Measurements from ENCODE around the gene PARVG.
"Not testable (repeated sequence)": the region's sequence is repeated elsewhere in the genome, so short reads cannot be mapped to it uniquely, and the experiment has no call there.

PARVG gene

GRCh38 chr22:44217346-44217745 is 36.6 kb downstream of the PARVG start:
- DNase-seq = no peak

DNA sequence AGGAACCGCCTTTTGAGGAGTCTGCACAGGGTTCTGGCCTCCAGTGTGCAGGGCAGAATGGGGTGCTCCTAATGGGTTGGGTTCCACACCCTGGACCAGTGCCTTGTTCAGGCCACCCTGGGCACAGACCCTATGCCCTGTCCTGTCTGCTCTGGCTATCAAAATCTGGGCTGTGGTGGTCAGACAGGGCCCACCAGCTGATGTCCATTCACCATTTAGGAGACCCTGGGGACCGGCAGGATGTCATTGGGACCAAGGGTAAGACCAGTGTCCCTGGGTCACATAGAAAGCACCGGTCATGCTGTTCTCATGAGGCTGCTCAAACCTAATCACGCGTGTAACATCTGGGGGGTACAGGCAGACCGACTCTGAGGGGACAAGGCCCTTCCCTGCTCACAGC is 37.3 kb downstream of the PARVG start:
- no peak for DNase-seq

DNA sequence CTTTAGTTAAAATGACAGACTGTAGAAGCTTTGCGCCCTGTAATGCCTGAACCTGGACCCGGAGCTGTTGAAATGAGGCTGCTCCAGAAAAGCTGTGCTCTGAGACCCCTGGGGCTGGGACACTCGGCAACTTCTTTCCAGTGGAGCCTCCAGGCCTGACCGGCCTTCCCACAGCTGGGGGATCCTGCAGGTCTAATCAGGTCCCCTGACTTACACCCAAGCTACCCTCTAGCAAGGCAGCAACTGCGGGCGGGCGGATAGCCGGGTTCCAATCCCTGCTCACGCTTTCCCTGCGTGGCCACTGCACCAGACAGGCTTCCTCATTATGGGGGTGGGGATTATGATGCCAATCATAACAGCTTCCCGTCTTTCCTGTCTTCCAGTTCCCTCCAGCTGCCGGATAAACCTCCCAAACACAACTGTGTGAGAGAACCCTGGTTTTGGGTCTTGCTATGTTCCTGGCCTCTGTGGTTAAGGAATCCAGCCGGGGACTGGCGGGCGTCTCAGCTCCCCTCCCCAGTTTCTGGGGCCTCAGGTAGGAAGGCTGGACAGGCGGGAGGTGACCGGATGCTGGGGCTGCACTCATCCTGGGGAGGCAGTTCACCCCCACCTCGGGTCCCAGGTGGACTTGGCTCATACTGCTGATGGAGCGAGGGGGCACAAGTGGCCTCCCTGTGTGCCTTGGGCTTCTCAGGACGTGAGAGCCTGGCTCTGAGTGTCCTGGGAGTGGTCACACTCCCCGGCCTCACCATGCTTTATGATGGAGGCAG is 38.6 kb downstream of the PARVG start:
- no peak for DNase-seq

DNA sequence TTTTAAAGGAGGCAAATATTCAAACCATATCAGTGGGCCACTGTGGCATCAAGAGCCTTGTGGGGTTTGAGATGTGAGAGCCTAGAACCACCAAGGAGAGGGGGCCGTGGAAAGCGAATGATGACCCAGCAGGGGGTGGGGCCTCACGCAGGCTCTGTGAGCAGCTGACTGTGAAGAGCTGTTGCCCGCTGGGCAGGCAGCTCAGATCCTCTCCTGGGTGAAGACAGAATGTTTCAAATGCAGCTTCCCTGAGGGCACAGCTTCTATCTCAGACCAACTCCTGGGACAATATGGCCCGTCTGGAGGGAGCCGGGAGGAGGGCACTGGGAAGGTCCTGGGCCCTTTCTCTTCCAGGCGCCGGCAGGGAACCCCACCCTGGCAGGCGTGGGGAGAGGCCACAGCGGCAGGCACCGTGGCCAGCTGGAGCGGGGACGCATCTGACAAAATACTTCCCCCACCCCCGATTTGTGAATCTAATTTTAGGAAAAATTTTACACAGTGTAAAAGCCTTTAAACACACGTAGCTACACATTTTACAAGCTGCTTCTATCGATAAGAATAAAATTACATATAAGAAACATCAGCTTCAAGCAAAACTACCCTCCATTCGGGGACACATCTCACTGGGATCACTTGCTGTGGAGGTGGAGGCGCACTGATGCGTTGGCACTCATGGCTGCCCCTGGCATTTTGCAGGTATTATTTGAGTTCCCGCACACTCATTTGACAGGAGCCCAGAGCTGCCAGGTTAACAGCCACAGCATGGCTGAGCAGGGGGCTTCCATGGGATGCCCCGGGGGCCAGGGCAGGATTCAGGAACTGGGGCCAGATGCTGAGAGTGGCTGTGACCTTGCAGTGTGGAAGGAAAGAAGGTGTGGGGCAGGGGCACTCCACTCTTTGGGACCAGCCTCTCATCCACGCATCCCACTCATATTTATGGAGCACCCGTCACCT is 40.3 kb downstream of the PARVG start:
- DNase-seq = no peak

GRCh38 chr22:44221710-44222475 is 41.2 kb downstream of the PARVG start:
- DNase-seq = no peak

- no peak for DNase-seq
These were observed 43.4 kb downstream of the PARVG start for GRCh38 chr22:44224166-44224565.

- no peak for DNase-seq
These were observed 44.5 kb downstream of the PARVG start for GRCh38 chr22:44225091-44225689.

DNA sequence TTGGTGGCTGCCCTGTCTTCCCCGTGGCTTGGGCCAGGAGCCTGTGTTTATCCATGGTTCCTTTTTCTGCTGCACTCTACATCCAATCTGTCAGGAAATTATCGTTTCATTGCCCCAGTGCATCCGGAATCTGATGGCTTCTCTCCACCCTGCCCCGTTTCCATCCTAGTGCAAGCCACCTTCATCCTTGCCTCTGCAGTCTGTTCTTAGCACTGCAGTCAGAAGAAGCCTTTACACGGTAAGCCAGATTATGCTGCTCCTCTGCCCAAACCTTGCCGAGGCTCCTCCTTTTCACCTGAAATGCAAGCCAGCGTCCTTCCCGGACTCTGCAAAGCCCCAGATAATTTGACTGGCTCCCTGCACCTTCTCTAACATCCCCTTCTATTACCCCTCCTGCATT is 45.1 kb downstream of the PARVG start:
- DNase-seq = no peak

DNA sequence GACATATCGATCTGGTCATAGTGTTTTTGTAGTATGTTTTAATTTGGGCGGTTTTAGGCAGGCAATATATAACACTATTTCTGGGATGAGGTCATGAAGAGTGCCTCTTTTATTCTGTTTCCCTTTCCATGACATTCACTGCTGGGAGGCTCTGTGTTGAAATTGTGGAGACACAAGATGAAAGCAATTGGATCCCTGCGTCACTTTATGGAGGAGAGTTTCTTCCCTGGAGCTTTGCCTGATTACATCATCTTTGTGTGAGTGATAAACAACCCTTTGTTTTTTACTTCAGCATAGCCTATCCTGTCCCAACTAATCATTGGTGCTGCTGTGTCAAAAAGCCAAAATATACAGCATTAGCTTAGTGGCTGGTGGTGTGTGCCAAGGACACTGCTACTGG is 48.6 kb downstream of the PARVG start:
- no peak for DNase-seq

- no peak for DNase-seq
These were observed 49.1 kb downstream of the PARVG start for GRCh38 chr22:44229809-44230208.

DNA sequence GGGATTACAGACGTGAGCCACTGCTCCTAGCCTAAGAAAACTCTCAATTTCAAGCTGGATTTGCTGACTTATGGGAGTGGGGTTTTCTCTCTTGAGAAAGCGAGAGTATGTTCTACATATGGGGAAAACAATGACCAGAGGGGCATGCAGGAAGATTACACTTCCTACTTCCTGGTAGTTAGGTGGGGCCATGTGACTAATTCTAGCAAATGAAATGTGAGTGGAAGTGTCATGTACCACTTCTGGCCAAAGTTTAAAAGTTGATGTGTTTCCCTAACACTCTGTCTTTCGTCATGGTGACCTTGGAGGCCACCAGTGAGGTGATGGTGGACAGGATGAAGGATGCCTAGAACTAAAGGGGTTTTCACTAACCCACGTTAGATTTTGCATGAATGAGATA is 50.5 kb downstream of the PARVG start:
- no peak for DNase-seq

DNA sequence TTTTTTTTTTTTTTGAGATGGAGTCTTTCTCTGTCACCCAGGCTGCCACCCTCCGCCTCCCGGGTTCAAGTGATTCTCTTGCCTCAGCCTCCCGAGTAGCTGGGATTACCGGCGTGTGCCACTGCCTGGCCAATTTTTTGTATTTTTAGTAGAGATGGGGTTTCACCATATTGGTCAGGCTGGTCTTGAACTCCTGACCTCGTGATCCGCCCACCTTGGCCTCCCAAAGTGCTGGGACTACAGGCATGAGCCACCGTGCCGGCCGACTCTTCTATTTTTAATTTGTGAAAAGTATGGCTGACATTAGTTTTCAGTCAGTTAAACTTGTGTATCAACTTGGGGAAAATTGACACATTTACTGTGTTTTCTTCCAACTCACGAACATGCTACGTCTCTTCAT is 53.6 kb downstream of the PARVG start:
- not testable (repeated sequence) for DNase-seq

- DNase-seq = no peak
These were observed 56.6 kb downstream of the PARVG start for GRCh38 chr22:44237290-44237689.

DNA sequence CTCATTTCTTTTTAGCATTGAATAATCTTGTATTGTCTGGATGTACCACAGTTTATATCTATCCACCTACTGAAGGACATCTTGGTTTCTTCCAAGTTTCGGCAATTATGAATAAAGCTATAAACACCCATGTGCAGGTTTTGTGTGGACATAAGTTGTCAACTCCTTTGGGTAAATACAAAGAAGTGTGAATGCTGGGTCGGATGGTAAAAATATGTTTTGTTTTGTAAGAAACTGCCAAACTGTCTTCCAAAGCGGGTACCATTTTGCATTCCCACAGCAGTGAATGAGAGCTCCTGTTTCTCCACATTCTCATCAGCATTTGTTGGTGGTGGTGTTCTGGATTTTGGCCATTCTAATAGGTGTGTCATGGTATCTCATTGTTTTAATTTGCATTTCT is 60.4 kb downstream of the PARVG start:
- not testable (repeated sequence) for DNase-seq

- no peak for DNase-seq
These were observed 62.4 kb downstream of the PARVG start for GRCh38 chr22:44242946-44243724.

DNA sequence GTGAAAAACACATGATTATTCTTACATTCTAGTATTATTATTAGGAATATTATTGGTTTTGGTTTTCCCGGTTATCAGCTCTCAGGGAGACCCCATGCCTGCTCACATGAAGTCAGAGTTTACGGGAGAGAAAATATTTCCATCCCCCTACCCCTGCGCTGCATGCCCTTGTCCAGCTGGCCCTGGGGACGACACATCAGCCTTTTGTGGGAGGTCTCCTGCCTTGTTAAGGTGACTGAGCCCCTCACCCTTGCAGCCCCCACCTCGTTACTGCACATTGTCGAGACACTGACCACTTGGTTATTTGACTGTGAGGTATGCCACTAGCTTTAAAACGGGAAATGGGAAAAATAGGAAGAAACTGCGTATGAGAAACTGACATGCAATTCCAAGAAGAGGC is 63.0 kb downstream of the PARVG start:
- DNase-seq = no peak

- no peak for DNase-seq
These were observed 63.6 kb downstream of the PARVG start for GRCh38 chr22:44244265-44244822.

DNA sequence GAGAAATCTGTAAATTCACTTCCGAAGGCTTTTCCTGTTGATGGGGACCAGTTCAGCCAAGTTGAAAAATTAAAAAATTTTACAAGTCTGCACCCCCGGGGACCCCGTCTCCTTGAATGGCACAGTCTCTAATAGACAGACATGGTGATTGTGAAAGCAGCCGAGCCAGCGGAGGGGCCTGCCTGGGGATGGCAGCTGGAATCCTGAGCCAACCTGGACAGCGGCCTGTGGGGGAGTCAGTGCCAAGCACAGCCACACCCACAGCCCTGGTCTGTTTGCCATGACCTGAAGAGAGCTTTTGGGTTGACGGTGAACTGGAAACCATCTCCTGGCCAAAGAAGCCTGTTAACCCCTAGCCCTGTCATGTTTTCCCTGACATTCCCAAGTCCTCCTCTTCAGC is 64.7 kb downstream of the PARVG start:
- no peak for DNase-seq

GRCh38 chr22:44245867-44246266 is 65.1 kb downstream of the PARVG start:
- no peak for DNase-seq

DNA sequence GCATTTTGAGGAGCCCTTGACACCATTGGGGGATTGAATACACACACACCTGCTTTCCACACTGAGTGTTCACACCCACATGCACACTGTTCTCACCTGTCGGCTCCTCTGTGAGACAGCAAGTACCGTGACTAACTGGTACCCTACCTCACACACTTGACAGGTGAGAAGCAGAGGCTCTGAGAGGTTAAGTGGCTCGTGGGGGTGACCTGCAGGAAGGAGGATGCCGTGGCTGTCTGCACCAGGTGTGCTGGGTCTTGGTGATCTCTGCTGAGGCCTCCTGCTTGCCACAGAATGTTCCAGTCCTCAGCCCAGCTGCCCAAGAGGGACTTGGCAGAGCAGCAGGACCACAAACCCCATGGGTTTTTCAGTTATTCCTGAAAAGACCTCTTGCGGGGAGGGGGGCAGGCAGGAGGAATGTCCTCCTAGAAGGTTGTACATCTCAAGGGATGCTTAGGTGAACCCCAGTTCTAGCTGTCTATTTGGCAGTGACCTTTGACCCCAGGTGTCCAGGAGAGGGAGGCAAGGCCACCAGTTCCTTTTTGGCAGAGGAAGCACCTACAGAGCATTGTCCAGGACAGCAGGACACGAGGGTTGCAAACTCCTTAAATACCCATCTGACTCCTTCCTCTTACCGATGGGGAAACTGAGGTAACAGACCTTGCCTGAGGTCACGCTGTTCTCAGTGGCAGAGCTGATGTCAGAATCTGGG is 66.0 kb downstream of the PARVG start:
- DNase-seq = no peak

DNA sequence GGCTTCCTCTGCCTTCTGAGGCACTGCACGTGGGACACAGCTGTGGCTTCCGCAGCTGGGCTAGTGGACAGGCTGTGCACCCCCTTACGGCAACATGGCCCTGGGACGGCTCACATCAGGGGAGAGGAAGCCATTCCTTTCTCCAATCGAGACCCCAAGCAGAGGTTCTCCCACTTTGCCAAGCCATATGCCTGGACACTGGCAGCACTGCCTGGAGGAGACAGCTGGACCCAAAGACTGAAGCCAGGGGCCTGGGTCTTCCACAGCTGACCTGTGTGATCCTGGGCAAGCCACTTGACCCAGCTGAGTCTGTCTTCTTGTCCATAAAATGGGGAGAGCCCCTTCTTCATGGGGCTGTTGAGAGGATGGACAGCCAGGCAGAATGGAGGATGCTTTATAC is 66.6 kb downstream of the PARVG start:
- no peak for DNase-seq

Measured in NCI-H524 treated with DMSO at 0.1 percent for 48 hours (cell line).